ENCODE measurements around the gene REEP2. TPM values are rescaled to one million over a fixed set of nuclear protein-coding genes. Genes with fewer than 3 reads are reported as not detected.
A peak's percentile ranks its signal among the peaks of the same experiment; 100 is the strongest.
"Not testable (repeated sequence)": the region's sequence is repeated elsewhere in the genome, so short reads cannot be mapped to it uniquely, and the experiment has no call there.

The REEP2 gene
- total RNA-seq (10 to 100 TPM in 3 of 9 donors, 1 to 10 TPM in 6; 1.6 to 11.2 (median 6.2) TPM), polyA plus RNA-seq (1 to 10 TPM; 2.8 to 3.9 TPM)
- long read RNA-seq, donor 1, transcript REEP2-202 (8 exons, 2,170 nt) = major isoform, 18 of 31 reads
- long read RNA-seq, donor 1, partial matches to known transcripts = 1 of 31 reads
- long read RNA-seq, donor 1, other reads (novel, unspliced or antisense) = 7 of 31 reads
- long read RNA-seq, donor 2, partial matches to known transcripts = 0 of 1 reads
- long read RNA-seq, donor 2, other reads (novel, unspliced or antisense) = 0 of 1 reads
- long read RNA-seq, donor 3, partial matches to known transcripts = 0 of 3 reads
- long read RNA-seq, donor 3, other reads (novel, unspliced or antisense) = 0 of 3 reads

GRCh38 chr5:138438724-138439476 lies at the start of gene REEP2:
Gene REEP2 (plus strand): TSS chr5:138439057. CDS start chr5:138439209, 152 bp downstream.
- Histone ChIP-seq H3K27me3 (no peaks in the 10 kb centered on the region), H3K9me3 (no peaks in the 10 kb centered on the region), H3K36me3 (peaks cover 0 to 34% (median 28%) of the 10 kb centered on the region in 9 donors), H3K4me1 (peaks cover 0 to 28% (median 17%) of the 10 kb centered on the region in 12 donors), H3K27ac (peak within 1 kb of the TSS in 5 of 12 donors; percentile 11 to 71 (median 45)), H3K4me3 (peak within 1 kb of the TSS; percentile 23 to 72 (median 54))
- ATAC-seq (peak in 3 of 4 donors; percentile 50 to 80 (median 77)), DNase-seq (peak in 1 of 5 donors; percentile 45)
- TF ChIP-seq CTCF (IDR thresholded peaks at IDR 0.05) = no peak
- intact Hi-C loops (cut with DNase I) = no loop called here
- 0 to 1% (median 1%) methylated on average over 28 to 65 of the region's 65 CpGs for WGBS, 4 donors

GRCh38 chr5:138389332-138389731 lies 49.5 kb upstream of the REEP2 start:
- Histone ChIP-seq H3K9me3 (no peaks in the 10 kb centered on the region), H3K27ac (no peak overlapping the region), H3K27me3 (no peaks in the 10 kb centered on the region), H3K36me3 (peaks cover 3 to 97% (median 86%) of the 10 kb centered on the region in 9 donors), H3K4me1 (peaks cover 0 to 33% (median 6%) of the 10 kb centered on the region in 12 donors), H3K4me3 (no peak overlapping the region)
- intact Hi-C loops (cut with DNase I) = no loop called here
- ATAC-seq (no peak), DNase-seq (no peak)
- TF ChIP-seq CTCF (IDR thresholded peaks at IDR 0.05) (no peak), POLR2A (IDR thresholded peaks at IDR 0.05) (no peak)
- WGBS, 4 donors = 93 to 96% (median 94%) methylated on average over 3 of the region's 3 CpGs

- H3K4me3 ChIP-seq, DNase-seq, H3K27ac ChIP-seq, H3K9me3 ChIP-seq, ATAC-seq, H3K27me3 ChIP-seq: not testable (repeated sequence)
- Histone ChIP-seq H3K4me1 (peaks cover 0 to 33% (median 6%) of the 10 kb centered on the region in 12 donors), H3K36me3 (peaks cover 3 to 97% (median 88%) of the 10 kb centered on the region in 9 donors)
- WGBS, 4 donors = 93 to 98% (median 94%) methylated on average over 10 of the region's 10 CpGs
- intact Hi-C loops (cut with DNase I) = loop anchor here in 1 of 10 donors (10.0 kb wide), 1 partner anchor 165 kb away; no protein-coding TSS in a partner anchor
Measured at GRCh38 chr5:138389911-138390310, 48.9 kb upstream of the REEP2 start.

GRCh38 chr5:138391859-138392386 lies 46.9 kb upstream of the REEP2 start:
- no peaks in the 10 kb centered on the region for H3K27me3 ChIP-seq
- no peaks in the 10 kb centered on the region for H3K9me3 ChIP-seq
- TF ChIP-seq POLR2A (IDR thresholded peaks at IDR 0.05) (no peak), CTCF (IDR thresholded peaks at IDR 0.05) (no peak)
- peak overlapping the region in 2 of 12 donors; percentile 18 to 26 for H3K4me3 ChIP-seq
- ATAC-seq (peak; percentile 95 to 98 (median 96)), DNase-seq (peak; percentile 64 to 79 (median 65))
- peaks cover 0 to 97% (median 87%) of the 10 kb centered on the region in 9 donors for H3K36me3 ChIP-seq
- WGBS, 4 donors = 39 to 58% (median 51%) methylated on average over 7 to 9 of the region's 9 CpGs
- intact Hi-C loops (cut with DNase I) = loop anchor here in 1 of 10 donors (10.0 kb wide), 1 partner anchor 167 kb away; no protein-coding TSS in a partner anchor
- H3K27ac ChIP-seq = peak overlapping the region; percentile 52 to 93 (median 74)
- peaks cover 0 to 33% (median 6%) of the 10 kb centered on the region in 12 donors for H3K4me1 ChIP-seq

All from heart left ventricle (tissue), 16 donors.